ENCODE results near the gene PSMA3.

DNA sequence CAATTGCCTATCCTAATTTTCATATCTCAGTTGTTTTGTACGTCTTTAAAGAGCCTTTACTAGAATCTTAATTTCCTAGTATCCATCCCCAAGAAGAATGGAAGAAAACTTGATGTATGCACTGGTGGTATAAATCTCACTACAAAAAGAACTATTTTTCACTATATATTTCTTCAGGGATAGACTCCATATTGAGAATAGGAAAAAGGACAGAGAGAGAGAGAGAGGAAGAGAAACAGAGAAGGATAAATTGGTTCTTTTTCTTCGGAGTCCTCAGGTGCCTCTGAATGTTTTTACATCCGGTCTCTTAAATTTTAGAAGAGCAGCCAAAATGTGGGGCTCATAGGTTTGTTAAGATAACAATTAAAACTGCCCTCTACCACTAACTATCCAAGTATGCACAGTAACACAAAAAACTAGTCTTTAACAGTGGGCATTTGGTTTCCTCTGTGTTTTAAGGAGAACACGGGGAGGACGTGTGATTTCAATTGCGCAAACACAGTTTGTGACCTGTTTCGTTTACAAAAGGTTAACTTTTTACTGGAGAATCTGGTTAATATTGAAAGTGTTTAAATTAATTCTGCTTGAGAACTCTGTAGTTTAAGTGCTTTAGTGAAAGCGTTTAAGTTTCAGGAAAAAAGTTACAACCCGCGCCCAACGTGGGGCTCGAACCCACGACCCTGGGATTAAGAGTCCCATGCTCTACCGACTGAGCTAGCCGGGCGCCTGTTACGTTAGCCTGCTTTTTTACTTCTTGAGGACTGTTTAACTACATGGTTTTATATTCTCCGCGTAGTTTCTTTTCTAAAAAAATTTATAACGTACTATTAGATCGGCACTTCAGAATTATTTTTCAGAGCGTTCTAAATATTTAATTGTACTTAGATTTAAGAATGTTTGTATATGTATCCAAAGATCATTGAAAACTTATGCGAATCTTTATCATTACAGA is 5.1 kb upstream of the PSMA3 start:
- TF ChIP-seq ZNF274 (IDR thresholded peaks at IDR 0.05; ENCODE audit: low read depth, low read length) = no peak
- TF ChIP-seq YY1 (IDR thresholded peaks at IDR 0.05; ENCODE audit: insufficient read depth, insufficient read length) = no peak
- TF ChIP-seq SUZ12 (IDR thresholded peaks at IDR 0.05; ENCODE audit: extremely low read depth, insufficient read depth, insufficient read length) = no peak

Measured in NT2/D1 (cell line).